ENCODE results near the gene FSD2. TPM values are rescaled to one million over a fixed set of nuclear protein-coding genes. Genes with fewer than 3 reads are reported as not detected.
A peak's percentile ranks its signal among the peaks of the same experiment; 100 is the strongest.

The FSD2 gene
- total RNA-seq, 4 donors from 2014 or later, result not detected

DNA sequence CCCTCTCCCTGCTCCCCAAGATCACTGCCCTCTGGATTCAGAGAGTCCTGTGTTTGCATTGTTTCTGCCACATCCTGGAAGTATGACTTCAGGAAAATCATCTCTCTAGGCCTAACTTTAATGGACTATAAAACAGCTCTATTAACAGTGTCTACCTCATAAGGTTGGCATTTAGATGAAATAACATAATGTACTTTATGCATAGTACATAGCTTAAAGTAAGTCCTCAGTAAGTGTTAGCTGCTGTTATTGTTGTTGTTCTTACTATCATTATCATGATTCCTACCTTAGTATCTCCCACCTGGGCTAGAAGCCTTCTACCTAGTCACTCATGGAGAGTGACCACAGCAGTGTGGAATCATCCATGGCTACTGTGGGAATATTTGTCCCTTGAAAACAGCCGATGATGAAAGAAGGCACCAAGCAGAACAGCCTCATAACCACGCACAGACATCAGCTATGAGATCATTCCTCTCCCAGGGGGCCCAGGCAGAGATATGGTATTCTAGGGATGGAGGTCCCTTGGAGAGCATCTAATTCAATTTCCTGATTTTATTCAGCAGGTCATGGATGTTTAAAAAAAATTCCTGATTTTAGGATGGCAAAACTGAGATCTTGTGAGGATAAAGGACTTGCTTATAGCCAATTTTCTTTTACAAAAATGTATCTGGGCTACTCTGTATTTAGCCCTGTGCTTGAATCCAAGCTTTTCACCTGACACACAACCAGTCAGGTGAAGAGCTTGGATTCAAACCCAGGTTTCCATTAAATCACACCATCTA is 1.9 kb downstream of the FSD2 start:
- no peak for DNase-seq
- Histone ChIP-seq H3K4me3 (no peak overlapping the region), H3K27ac (peak overlapping the region in 2 of 4 donors; percentile 9 to 22), H3K4me1 (peaks cover 0 to 37% (median 4%) of the 10 kb centered on the region in 3 donors), H3K9me3 (no peaks in the 10 kb centered on the region), H3K27me3 (no peaks in the 10 kb centered on the region), H3K36me3 (no peaks in the 10 kb centered on the region)
- 88 to 89% methylated on average over 2 of the region's 2 CpGs for WGBS, 2 donors
- TF ChIP-seq, protein P1, sequence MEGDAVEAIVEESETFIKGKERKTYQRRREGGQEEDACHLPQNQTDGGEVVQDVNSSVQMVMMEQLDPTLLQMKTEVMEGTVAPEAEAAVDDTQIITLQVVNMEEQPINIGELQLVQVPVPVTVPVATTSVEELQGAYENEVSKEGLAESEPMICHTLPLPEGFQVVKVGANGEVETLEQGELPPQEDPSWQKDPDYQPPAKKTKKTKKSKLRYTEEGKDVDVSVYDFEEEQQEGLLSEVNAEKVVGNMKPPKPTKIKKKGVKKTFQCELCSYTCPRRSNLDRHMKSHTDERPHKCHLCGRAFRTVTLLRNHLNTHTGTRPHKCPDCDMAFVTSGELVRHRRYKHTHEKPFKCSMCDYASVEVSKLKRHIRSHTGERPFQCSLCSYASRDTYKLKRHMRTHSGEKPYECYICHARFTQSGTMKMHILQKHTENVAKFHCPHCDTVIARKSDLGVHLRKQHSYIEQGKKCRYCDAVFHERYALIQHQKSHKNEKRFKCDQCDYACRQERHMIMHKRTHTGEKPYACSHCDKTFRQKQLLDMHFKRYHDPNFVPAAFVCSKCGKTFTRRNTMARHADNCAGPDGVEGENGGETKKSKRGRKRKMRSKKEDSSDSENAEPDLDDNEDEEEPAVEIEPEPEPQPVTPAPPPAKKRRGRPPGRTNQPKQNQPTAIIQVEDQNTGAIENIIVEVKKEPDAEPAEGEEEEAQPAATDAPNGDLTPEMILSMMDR (IDR thresholded peaks at IDR 0.05), result no peak
- TF ChIP-seq POLR2A (IDR thresholded peaks at IDR 0.05), result no peak
- intact Hi-C loops (cut with DNase I), result no loop called here

- no peak for TF ChIP-seq POLR2A (IDR thresholded peaks at IDR 0.05)
- TF ChIP-seq, protein P1 (IDR thresholded peaks at IDR 0.05), result no peak
- Histone ChIP-seq H3K9me3 (no peaks in the 10 kb centered on the region), H3K27me3 (no peaks in the 10 kb centered on the region), H3K36me3 (no peaks in the 10 kb centered on the region), H3K27ac (no peak overlapping the region), H3K4me3 (no peak overlapping the region), H3K4me1 (peaks cover 0 to 23% (median 0%) of the 10 kb centered on the region in 3 donors)
- intact Hi-C loops (cut with DNase I), result no loop called here
- 100% methylated on average over 1 of the region's 1 CpG for WGBS, 2 donors
- DNase-seq, result no peak
These were observed 3.4 kb downstream of the FSD2 start for GRCh38 chr15:82802497-82802896.

GRCh38 chr15:82799183-82799841 is 6.6 kb downstream of the FSD2 start:
- TF ChIP-seq POLR2A (IDR thresholded peaks at IDR 0.05), result no peak
- TF ChIP-seq, protein P1 (IDR thresholded peaks at IDR 0.05), result no peak
- Histone ChIP-seq H3K27ac (no peak overlapping the region), H3K36me3 (no peaks in the 10 kb centered on the region), H3K27me3 (no peaks in the 10 kb centered on the region), H3K4me1 (peaks cover 0 to 6% (median 0%) of the 10 kb centered on the region in 3 donors), H3K4me3 (no peak overlapping the region), H3K9me3 (no peaks in the 10 kb centered on the region)
- no peak for DNase-seq
- 68 to 77% methylated on average over 3 to 7 of the region's 7 CpGs for WGBS, 2 donors
- intact Hi-C loops (cut with DNase I), result no loop called here

- WGBS, 2 donors, result 63 to 83% methylated on average over 5 of the region's 5 CpGs
- no peak overlapping the region for H3K4me3 ChIP-seq
- no peak for TF ChIP-seq POLR2A (IDR thresholded peaks at IDR 0.05)
- TF ChIP-seq, protein P1 (IDR thresholded peaks at IDR 0.05), result no peak
- H3K27ac ChIP-seq, result no peak overlapping the region
- H3K9me3 ChIP-seq, result no peaks in the 10 kb centered on the region
- no peaks in the 10 kb centered on the region for H3K36me3 ChIP-seq
- H3K27me3 ChIP-seq, result no peaks in the 10 kb centered on the region
- H3K4me1 ChIP-seq, result no peaks in the 10 kb centered on the region
- DNase-seq, result no peak
- intact Hi-C loops (cut with DNase I), result no loop called here
These were observed 7.2 kb downstream of the FSD2 start for GRCh38 chr15:82798531-82799166.

DNA sequence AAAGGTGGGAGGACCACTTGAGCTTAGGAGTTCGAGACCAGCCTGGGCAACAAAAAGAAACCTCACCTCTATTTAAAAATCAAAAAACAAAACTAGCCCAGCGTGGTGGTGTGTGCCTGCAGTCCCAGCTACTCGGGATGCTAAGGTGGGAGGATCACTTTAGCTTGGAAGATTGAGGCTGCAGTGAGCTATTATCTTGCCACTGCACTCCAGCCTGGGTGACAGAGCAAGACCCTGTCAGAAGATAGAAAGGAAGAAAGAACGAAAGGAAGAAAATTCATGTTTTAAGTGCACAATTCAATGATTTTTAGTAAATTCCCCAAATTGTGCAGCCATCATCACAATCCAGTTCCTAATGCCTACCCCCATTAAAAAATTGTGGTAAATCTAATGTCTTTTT is 7.8 kb downstream of the FSD2 start:
- TF ChIP-seq POLR2A (IDR thresholded peaks at IDR 0.05), result no peak
- TF ChIP-seq, protein P1 (IDR thresholded peaks at IDR 0.05), result no peak
- Histone ChIP-seq H3K9me3 (no peaks in the 10 kb centered on the region), H3K27ac (no peak overlapping the region), H3K4me3 (no peak overlapping the region), H3K27me3 (no peaks in the 10 kb centered on the region), H3K36me3 (no peaks in the 10 kb centered on the region), H3K4me1 (no peaks in the 10 kb centered on the region)
- intact Hi-C loops (cut with DNase I), result no loop called here
- DNase-seq, result no peak
- WGBS, 2 donors, result 68 to 82% methylated on average over 4 of the region's 4 CpGs

Data from esophagus squamous epithelium (tissue), 5 donors.